KBM-7 (cell line): Measurements from ENCODE around the gene CCDC148.
"Not testable (repeated sequence)": the region's sequence is repeated elsewhere in the genome, so short reads cannot be mapped to it uniquely, and the experiment has no call there.

ENCODE experiments used
- DNase-seq: peaks from one replicate; pipeline ENCODE4 v3.0.0-alpha.2; 2015
- in situ Hi-C: fragments of 300-500 bp; cut with MboI; formaldehyde crosslinking; loops from 2 replicates; pipeline ENCODE4 v1.14.3; 2020; ENCODE audit warnings: low sequenced_read_pairs, low pct_unique_long_range_greater_than_20kb, mixed read lengths

Gene CCDC148

GRCh38 chr2:158391361-158391760 lies 65.2 kb downstream of the CCDC148 start:
- no peak for DNase-seq
- in situ Hi-C loops = no loop called here

GRCh38 chr2:158388159-158388558 lies 68.4 kb downstream of the CCDC148 start:
- no peak for DNase-seq
- in situ Hi-C loops = no loop called here

DNA sequence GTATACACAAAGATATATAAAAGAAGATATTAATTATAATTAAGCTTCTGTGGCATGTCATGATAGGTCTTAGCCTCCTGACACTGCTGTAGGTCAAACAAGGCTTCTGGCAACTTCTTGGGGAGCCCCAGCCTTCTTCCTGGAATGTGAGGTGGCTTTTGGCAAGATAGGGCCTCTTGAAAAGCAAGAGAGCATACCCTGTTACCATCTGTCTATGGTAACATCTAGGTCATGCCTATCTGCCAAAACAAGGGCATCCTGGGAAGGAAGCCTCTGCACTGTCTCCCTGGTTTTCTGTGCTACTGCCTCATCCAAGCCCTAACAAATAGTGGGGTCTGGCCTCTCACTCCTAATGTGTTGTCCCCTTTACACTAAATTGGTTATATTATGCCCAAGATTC lies 70.9 kb downstream of the CCDC148 start:
- DNase-seq = no peak
- in situ Hi-C loops = no loop called here

- in situ Hi-C loops = no loop called here
- no peak for DNase-seq
Observed at GRCh38 chr2:158381978-158382377, 74.6 kb downstream of the CCDC148 start.

GRCh38 chr2:158381205-158381604 lies 75.3 kb downstream of the CCDC148 start:
- DNase-seq = peak; percentile 6
- in situ Hi-C loops = no loop called here

GRCh38 chr2:158380746-158381145 lies 75.8 kb downstream of the CCDC148 start:
- in situ Hi-C loops = no loop called here
- no peak for DNase-seq

DNA sequence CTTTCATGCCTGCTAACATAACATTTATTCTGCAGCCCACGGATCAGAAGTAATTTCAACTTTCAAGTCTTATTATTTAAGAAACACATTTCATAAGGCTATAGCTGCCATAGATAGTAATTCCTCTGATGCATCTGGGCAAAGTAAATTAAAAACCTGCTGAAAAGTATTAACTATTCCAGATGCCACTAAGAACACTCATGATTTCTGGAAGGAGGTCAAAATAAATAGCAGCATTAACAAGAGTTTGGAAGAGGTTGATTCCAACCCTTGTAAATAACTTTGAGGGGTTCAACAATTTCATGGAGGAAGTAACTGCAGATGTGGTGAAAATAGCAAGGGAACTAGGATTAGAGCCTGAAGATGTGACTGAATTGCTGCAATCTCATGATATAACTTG lies 77.6 kb downstream of the CCDC148 start:
- DNase-seq = no peak

DNA sequence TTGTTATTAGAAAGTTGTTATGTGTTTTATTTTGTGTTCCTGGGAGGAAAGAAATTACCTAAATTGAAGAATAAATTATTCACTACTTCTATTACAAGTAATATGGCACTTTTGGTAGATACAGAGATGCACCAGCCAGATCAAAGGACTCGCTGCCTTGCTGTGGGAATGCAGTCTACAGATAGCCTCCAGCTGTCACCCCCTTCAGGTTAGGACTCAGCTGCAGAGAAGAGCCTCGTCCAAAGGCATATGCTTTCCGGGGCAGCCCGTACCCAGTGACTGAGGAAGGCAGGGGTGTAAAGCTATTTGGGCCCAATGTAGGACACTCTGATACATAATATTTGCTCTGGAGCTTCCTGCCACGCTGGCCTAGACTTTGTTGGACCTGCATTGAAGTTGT lies 90.2 kb downstream of the CCDC148 start:
- no peak for DNase-seq
- in situ Hi-C loops = no loop called here

More for the DNA sequence above, 77.6 kb downstream of the CCDC148 start:
- in situ Hi-C loops = no loop called here

- DNase-seq = peak; percentile 25
- in situ Hi-C loops = no loop called here
Observed at GRCh38 chr2:158359846-158360245, 96.7 kb downstream of the CCDC148 start.

GRCh38 chr2:158357699-158358098 lies 98.9 kb downstream of the CCDC148 start:
- DNase-seq = no peak
- in situ Hi-C loops = no loop called here

DNA sequence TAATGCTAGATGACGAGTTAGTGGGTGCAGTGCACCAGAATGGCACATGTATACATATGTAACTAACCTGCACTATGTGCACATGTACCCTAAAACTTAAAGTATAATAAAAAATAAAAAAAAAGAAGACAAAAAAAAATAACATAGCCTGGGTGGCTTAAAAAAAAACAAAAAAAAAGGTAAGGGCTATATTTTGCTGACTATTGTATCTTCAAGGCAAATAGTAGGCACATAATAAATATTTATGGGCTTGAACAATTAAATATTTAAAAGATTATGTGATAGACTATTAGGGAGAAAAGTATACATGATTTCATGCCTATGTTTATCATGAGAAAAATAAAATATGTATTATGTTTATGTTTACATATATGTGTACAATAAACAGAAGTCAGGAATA lies 99.4 kb downstream of the CCDC148 start:
- no peak for DNase-seq
- in situ Hi-C loops = no loop called here

- in situ Hi-C loops, DNase-seq: not testable (repeated sequence)
Observed at GRCh38 chr2:158351466-158351816, 105.1 kb downstream of the CCDC148 start.

GRCh38 chr2:158350751-158351465 lies 105.6 kb downstream of the CCDC148 start:
- in situ Hi-C loops, DNase-seq: not testable (repeated sequence)

- in situ Hi-C loops = no loop called here
- no peak for DNase-seq
Observed at GRCh38 chr2:158346032-158346431, 110.5 kb downstream of the CCDC148 start.

DNA sequence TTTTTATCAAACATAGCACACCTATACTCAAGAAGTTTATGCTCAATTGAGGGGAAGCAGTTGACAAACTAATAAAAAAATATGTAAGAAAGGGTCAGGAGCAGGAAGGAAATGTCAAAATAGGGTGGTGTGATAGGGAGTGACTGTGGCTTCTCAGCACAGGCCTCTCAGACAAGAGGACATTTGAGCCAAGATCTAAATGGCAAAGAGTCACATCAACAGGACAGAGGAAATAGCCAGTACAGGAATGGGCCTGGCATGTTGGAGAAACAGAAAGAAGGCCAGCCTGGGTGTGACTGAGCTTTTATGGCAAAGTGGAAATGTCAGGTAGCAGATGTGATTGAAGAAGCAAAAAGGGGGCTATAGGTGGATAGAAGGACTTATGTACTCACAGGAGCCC lies 117.0 kb downstream of the CCDC148 start:
- no peak for DNase-seq
- in situ Hi-C loops = no loop called here

DNA sequence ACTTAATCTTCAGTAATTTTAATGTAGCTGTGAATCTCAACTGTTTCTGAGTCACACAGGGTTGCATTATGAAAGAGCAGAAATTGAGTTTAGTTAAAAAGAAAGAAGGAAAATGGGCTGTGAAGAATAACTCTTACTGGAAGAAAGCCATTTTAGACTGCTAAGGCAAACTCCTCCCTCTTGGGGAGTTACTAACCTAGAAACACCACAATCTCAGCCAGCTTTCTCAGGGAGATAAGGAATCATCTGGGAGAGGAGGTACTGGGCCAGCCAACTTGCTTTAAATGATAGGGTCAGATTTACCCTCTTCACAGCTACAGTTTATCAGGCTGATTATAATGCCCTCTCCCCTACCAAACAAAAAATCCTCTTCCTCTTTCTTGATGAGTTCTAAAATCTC lies 119.5 kb downstream of the CCDC148 start:
- in situ Hi-C loops = no loop called here

GRCh38 chr2:158331799-158332198 lies 124.8 kb downstream of the CCDC148 start:
- in situ Hi-C loops, DNase-seq: not testable (repeated sequence)

More for the DNA sequence above, 119.5 kb downstream of the CCDC148 start:
- DNase-seq = no peak

DNA sequence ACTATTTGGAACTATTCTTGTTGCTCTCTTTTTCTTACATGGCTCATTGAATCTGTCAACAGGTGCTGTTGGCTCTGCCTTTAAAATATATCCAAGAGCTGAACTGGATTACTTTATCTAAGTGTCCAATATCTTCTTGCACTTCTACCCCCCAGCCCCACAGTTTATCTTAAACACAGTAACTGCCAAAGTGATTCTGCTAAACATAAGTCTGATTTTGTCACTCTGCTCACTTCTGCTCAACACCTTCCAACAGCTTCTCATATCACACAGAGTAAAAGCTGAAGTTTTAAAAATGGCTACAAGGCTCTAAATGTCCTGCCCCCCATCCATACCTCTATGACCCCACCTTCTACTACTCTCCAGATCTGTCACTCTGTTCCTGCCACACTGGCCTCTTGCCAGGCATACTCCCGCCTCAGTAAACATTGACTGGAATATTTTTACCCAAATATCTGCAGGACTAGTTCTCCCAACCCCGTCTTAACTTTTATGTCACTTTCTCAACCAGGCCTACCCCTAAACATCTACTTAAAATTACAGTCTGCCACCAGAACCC lies 130.7 kb downstream of the CCDC148 start:
- in situ Hi-C loops = no loop called here
- DNase-seq = no peak

DNA sequence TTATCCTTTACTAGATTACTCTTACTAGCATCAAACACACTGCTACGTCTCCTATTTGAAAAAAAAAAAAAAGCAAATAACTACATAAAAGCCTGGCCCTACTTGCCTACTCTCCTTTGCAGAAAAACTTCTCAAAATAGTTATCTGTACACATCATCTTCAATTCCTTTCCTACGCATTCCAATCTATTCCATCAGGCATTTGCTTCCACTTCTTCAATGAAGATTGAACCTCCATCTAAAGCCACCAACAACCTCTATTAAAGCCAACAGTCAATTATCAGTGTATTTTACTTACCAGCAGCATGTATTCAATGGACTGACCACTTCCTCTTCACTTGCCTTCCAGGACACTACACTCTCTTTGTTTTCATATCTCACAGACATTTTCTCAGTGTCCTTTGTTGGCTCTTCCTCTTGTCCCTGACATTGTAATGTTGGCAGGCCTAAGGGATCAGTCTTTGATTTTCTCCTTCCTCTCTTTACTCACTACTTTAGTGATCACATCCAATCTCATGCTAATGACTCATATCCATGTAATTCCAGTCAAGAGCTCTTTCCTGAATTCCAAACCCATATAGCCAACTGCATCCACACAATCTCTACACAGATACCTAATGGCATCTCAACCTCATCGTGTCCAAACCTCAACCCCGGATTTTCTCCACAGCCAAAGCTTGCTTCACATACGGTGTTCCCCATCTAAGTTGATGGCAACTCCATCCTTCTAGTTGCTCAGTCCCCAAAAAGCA lies 131.3 kb downstream of the CCDC148 start:
- in situ Hi-C loops = no loop called here
- DNase-seq = no peak

- in situ Hi-C loops = no loop called here
- DNase-seq = no peak
Observed at GRCh38 chr2:158323381-158323780, 133.2 kb downstream of the CCDC148 start.
